A673 (cell line): Measurements from ENCODE around the gene HMGCS2. TPM values are rescaled to one million over a fixed set of nuclear protein-coding genes. Genes with fewer than 3 reads are reported as not detected.

Experiments
- BruUV-seq: library from RNA; stranded (reverse); fragments of 400-500 nt; replicated peaks from 2 replicates; lab custom pipeline; 2021; lab: Mats Ljungman, UMichigan
- CTCF ChIA-PET: fragments of 300-600 bp; sonication (Branson Sonifier 250); formaldehyde crosslinking; loops from one replicate; lab custom pipeline; 2022; ENCODE audit warnings: antibody characterized with exemption; lab: Charles Lee
- POLR2A ChIA-PET: fragments of 300-600 bp; sonication (Branson Sonifier 250); formaldehyde crosslinking; loops from one replicate; lab custom pipeline; 2022; ENCODE audit warnings: antibody characterized with exemption; ENCODE audit not compliant: low non-redundant PET; lab: Charles Lee
- DNase-seq: peaks from one replicate; pipeline ENCODE4 v3.0.0-alpha.2; 2015; ENCODE audit warnings: low spot score
- H3K27ac ChIP-seq: fragments of 200-600 bp; sonication (generic); 2 replicates; pipeline ENCODE4 v1.5.1; 2016; ENCODE audit warnings: mixed run types, low read depth, mild to moderate bottlenecking, mixed read lengths, antibody characterized with exemption, low read length; ENCODE audit not compliant: poor library complexity, severe bottlenecking
- H3K27me3 ChIP-seq: fragments of 200-600 bp; sonication (generic); replicated peaks from 2 replicates; pipeline ENCODE4 v1.6.1; 2017; ENCODE audit warnings: mixed run types, low read depth, mild to moderate bottlenecking, mixed read lengths, antibody characterized with exemption, low read length; ENCODE audit not compliant: insufficient read depth, poor library complexity
- H3K36me3 ChIP-seq: fragments of 200-600 bp; sonication (generic); 2 replicates; pipeline ENCODE4 v1.6.1; 2016; ENCODE audit warnings: mixed run types, mild to moderate bottlenecking, mixed read lengths, antibody characterized with exemption, low read length; ENCODE audit not compliant: insufficient read depth, poor library complexity, severe bottlenecking
- H3K4me1 ChIP-seq: fragments of 200-600 bp; sonication (generic); 2 replicates; pipeline ENCODE4 v1.6.1; 2017; ENCODE audit warnings: mixed run types, mild to moderate bottlenecking, mixed read lengths, antibody characterized with exemption, low read length; ENCODE audit not compliant: insufficient read depth, poor library complexity, severe bottlenecking
- H3K4me3 ChIP-seq: fragments of 200-600 bp; sonication (generic); 2 replicates; pipeline ENCODE4 v1.5.1; 2016; ENCODE audit warnings: low read depth, mixed run types, mild to moderate bottlenecking, mixed read lengths, low read length; ENCODE audit not compliant: poor library complexity, severe bottlenecking
- H3K9me3 ChIP-seq: fragments of 200-600 bp; sonication (generic); 2 replicates; pipeline ENCODE4 v1.6.1; 2016; ENCODE audit warnings: mixed run types, low read depth, mild to moderate bottlenecking, mixed read lengths, antibody characterized with exemption, low read length; ENCODE audit not compliant: poor library complexity, severe bottlenecking
- CTCF ChIP-seq: fragments of 300-800, 200-600 bp; sonication (generic); conservative IDR thresholded peaks from 2 replicates; pipeline ENCODE4 v1.5.1; 2017; ENCODE audit warnings: low read depth, mild to moderate bottlenecking, antibody characterized with exemption, low read length, moderate library complexity, mixed read lengths
- EZH2 ChIP-seq: fragments of 200-600 bp; sonication (generic); IDR thresholded peaks from 2 replicates; pipeline ENCODE4 v1.6.1; 2017; ENCODE audit warnings: borderline replicate concordance, low read depth, mild to moderate bottlenecking, mixed read lengths, antibody characterized with exemption, low read length; ENCODE audit not compliant: poor library complexity, severe bottlenecking
- intact Hi-C: fragments of 100-400 bp; cut with micrococcal nuclease; formaldehyde crosslinking; loops from one replicate; pipeline ENCODE4 v1.10.0; 2022; ENCODE audit not compliant: unreplicated experiment
- total RNA-seq: library from RNA; stranded (reverse); gene quantifications from 2 replicates; pipeline ENCODE4 v1.2.3, GENCODE V29; 2021

HMGCS2 gene
- total RNA-seq, 1 experiment from 2014 or later = not detected

GRCh38 chr1:119748040-119748439 is 20.7 kb downstream of the HMGCS2 start:
- intact Hi-C loops = no loop called here
- BruUV-seq = no TSS peak
- Histone ChIP-seq H3K4me1 (no peaks in the 10 kb centered on the region), H3K9me3 (no peaks in the 10 kb centered on the region), H3K27ac (no peak overlapping the region), H3K36me3 (peaks cover 15% of the 10 kb centered on the region), H3K4me3 (no peak overlapping the region), H3K27me3 (no peaks in the 10 kb centered on the region)
- no peak for TF ChIP-seq CTCF
- TF ChIP-seq EZH2 = no peak
- ChIA-PET CTCF (no interaction called here), POLR2A (no interaction called here)
- DNase-seq = no peak

- POLR2A ChIA-PET = no interaction called here
- Histone ChIP-seq H3K27me3 (no peaks in the 10 kb centered on the region), H3K4me3 (no peak overlapping the region), H3K36me3 (peaks cover 21% of the 10 kb centered on the region), H3K27ac (no peak overlapping the region), H3K4me1 (no peaks in the 10 kb centered on the region), H3K9me3 (no peaks in the 10 kb centered on the region)
- no TSS peak for BruUV-seq
- intact Hi-C loops = no loop called here
- CTCF ChIA-PET = no interaction called here
- no peak for DNase-seq
- TF ChIP-seq CTCF = no peak
Measured at GRCh38 chr1:119747451-119747850, 21.3 kb downstream of the HMGCS2 start.

GRCh38 chr1:119745034-119745433 is 23.7 kb downstream of the HMGCS2 start:
- ChIA-PET CTCF (interaction anchor here (0.8 kb wide), 1 partner anchor 134 kb away, joined by 4 read pairs; no protein-coding TSS in a partner anchor), POLR2A (interaction anchor here (0.6 kb wide), 1 partner anchor 20 kb away, joined by 18 read pairs; no protein-coding TSS in a partner anchor)
- Histone ChIP-seq H3K4me3 (no peak overlapping the region), H3K27me3 (no peaks in the 10 kb centered on the region), H3K9me3 (no peaks in the 10 kb centered on the region), H3K27ac (no peak overlapping the region), H3K4me1 (no peaks in the 10 kb centered on the region), H3K36me3 (peaks cover 45% of the 10 kb centered on the region)
- no peak for DNase-seq
- no TSS peak for BruUV-seq
- TF ChIP-seq CTCF (no peak), EZH2 (no peak)
- intact Hi-C loops = no loop called here
